GM18907 (cell line): Measurements from ENCODE around the gene NPB.

ENCODE experiments used
- ATAC-seq: cut with Tn5 transposase; IDR thresholded peaks from one replicate; pipeline ENCODE4 v1.9.1; 2021; ENCODE audit warnings: mild to moderate bottlenecking, moderate library complexity; ENCODE audit not compliant: unreplicated experiment

NPB gene

DNA sequence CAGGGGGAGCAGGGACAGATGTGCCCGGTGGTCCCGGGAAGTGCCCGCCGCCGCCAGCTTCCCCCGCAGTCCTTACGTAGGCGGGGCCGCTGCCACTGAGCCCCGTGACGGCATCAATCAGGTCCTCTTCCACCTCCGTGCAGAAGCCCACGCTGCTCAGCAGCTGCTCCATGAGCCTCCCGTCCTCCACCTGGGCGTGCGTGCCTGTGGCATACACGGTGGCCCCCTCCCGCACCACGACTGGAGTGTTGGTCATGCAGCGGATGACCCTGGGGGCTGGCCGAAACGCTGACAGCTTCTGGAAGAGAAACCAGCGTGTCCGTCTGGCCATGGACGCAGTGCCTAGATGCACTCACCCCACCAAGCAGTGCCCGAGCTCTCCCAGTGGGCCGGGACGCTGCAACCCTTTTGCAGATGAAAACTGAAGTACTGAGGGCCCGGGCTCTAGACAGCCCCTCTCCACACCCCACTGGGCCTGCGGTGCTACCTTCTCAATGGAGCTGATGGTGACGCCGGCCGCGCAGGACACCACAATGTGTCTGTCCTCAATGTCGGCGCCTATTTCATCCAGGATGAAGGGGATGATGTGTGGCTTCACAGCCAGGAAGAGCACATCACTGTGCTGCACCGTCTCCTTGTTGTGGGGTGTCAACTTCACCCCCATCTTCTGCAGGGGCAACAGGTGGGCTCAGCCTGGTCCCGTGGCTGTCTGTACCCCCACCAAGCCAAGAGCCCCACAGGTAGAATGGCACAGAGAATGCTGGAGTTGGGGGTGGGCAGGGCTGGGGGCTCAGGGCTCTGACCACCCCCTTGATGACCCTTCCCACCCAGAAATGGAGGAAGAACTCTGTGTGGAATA is 33.0 kb downstream of the NPB start:
- no peak for ATAC-seq

GRCh38 chr17:81935709-81936084 is 33.7 kb downstream of the NPB start:
- ATAC-seq: no peak

DNA sequence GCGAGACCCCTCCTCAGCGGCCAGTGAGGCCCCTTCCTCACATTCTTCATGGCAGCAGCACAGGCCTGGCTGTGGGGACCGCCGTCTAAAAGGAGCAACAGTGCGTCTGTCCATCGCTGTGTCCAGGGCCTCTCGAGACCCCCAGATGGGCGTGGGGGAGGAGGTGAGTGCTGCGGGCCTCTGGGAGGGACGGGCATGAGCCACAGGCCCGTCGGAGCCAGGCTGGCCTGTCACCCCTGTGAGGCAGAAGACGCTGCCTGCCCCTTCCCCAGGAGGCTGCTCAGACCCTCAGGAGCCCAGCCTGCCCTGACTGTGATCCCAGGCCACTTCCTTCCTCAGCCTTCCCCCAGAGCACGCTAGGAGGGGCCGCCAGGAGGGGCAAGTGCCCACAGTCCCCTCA is 37.2 kb downstream of the NPB start:
- ATAC-seq: no peak

- ATAC-seq: no peak
Observed at GRCh38 chr17:81939881-81940385, 37.9 kb downstream of the NPB start.

DNA sequence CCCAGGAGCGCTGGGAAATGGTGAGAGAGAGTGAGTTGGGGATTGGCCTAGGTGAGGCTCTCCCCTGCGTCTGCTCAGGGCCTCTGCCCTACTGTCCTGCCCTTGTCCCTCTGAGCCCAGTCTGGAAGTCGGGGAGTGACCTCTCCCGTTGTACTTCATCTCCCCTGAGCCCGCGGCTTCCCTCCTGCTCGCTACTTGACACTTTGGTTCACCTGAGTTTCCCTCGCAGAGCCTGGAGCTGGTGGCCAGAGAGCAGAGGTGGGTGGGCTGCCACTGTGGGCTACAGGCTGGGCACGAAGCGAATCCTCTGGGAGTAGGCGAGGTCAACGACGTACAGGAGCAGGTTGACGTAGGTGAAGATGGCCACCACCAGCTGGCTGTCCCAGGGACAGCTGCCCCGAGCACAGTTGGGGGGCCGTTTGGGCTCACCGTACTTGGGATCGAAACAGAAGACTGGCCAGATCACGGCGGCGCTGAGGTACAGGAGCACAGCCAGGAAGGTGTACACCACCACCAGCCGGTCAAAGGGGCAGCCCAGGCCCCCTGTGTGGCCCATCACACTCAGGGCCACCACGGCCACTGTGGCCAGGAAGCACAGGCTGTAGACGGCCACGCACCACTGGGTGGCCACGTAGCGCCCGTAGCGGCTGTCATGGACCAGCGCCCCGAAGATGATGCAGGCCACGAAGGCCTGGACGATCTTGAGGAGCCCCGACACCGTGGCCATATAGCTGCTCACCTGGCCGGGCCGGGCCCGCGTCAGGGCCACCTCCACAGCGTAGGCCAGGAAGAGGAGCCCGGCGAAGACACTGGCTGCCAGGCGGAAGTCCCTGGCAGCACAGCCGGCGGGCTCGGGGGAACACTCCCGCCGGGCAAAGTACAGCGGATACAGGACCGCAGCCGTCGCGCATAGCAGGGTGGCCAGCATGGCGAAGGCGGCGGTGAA is 38.8 kb downstream of the NPB start:
- no peak for ATAC-seq

DNA sequence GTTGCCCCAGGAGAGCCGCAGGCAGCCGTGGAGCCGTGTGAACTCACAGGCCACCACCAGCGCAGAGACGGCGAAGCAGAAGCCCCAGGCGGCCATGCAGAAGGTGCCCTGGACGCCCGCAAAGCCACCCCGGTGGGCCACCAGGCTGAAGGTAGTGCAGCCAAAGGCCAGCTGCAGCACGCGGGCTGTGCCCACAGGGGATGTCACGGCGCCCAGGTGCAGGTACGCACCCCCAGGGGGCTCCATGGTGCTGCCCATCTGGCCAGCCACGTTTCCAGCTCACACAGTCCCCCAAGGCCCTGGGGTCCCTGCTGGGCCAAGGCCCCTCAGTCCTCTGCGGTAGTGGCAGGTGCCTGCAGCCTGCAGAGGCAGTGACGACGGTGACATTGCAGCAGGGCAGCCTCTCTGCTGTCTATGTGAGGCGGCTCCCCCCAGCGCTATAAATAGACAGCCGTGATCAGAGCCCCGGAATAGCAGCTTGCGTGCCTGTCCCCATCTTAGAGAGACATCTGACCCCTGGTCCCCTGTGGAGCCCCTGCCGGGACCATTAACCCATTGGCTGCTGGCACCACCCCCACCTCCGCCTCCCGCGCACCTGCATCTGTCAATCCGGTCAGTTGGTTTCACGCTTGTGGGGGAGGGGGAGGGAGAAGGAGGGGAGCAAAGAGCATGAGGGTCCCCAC is 39.6 kb downstream of the NPB start:
- no peak for ATAC-seq

DNA sequence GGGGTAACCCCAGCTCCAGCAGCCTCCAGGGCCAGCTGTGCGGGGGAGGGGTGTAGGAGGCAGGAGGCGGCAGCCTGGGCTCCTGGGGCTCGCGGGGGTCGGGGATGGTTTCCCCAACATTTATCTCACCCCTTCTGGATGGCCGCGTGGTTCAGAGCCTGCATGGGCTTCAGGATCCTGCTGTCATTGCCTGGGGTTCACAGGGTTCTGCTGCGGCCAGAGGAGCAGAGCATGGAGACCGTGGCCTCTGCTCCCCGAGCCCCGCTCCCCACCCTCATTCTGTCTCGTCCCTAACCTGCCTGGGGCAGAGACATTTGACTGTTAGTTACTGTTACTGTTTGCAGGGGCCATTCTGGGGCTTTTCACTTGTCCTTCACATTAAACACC is 40.1 kb downstream of the NPB start:
- ATAC-seq: no peak

DNA sequence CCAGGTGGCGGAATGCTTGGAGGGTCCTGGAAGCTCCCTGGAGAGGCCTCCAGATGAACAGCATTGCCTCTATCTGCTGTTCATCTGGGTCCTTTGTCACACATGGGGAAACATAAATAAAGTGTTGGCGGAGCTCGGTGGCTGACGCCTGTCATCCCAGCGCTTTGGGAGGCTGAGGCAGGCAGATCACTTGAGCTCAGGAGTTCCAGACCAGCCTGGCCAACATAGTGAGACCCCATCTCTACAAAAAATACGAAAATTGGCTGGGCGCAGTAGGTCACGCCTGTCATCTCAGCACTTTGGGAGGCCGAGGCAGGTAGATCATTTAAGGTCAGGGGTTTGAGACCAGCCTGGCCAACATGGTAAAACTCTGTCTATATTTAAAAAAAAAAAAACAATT is 42.8 kb downstream of the NPB start:
- ATAC-seq: no peak

DNA sequence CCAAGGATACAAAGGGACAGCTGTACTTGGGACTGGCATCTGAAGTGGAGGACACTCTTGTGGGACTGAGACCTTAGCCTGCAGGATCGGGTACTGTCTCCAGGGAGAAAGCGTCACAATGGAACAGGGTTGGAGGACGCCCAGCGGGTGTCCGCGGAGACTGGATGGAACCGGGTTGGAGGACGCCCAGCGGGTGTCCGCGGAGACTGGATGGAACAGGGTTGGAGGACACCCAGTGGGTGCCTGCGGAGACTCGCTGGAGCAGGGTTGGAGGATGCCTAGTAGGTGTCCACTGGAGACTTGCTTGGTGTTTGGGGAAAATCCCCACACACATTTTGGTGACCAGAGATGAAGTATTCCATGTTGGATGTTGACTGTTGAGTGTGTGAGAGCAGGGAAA is 45.2 kb downstream of the NPB start, which contains the start of gene MYADML2:
Gene MYADML2, minus strand, starts transcription at position 45 of the 400 bp plus-strand sequence. CDS start 5,492 bp downstream, outside the sequence.
- no peak for ATAC-seq

- ATAC-seq: no peak
Observed at GRCh38 chr17:81948635-81949378, 46.8 kb downstream of the NPB start.

GRCh38 chr17:81950501-81950900 is 48.5 kb downstream of the NPB start:
- ATAC-seq: no peak

DNA sequence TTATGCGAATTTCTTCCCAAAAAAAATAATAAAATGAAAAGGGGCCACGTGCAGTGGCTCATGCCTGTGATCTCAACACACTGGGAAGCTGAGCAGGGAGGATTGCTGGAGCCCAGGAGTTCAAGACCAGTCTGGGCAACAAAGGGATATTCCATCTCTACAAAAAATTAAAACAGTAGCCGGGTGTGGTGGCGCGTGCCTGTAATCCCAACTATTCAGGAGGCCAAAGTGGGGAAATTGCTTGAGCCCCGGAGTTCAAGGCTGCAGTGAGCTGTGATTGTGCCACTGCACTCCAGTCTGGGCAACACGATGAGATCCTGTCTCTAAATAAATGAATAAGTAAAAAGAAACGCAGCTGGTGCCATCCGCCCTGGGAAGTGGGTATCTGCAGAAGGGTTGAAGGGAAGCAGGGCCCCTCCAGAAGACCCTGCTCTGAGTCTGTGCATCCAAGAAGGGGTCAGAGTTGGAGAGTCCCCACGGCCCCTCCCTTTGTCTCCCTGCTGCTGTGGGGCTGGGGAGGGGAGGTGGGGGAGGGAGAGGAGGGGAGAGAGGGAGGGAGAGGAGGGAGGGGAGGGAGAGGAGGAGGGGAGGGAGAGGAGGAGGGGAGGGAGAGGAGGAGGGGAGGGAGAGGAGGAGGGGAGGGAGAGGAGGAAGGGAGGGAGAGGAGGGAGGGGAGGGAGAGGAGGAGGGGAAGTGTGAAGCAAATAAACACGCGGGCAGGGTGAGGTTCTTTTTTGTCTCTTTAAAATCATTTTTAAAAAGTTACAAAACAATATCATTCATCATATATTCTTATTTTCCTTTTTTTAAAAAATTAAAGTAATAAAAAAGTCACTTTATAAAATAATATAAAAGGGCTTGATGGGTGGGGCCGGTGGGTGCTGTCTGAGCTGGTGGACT is 50.0 kb downstream of the NPB start:
- no peak for ATAC-seq
